ENCODE data around the gene SLC40A1.

SLC40A1 gene

GRCh38 chr2:189561371-189562038 is 19.1 kb downstream of the SLC40A1 start:
- DNase-seq: no peak

- DNase-seq: no peak
Measured at GRCh38 chr2:189560273-189560586, 20.4 kb downstream of the SLC40A1 start.

DNA sequence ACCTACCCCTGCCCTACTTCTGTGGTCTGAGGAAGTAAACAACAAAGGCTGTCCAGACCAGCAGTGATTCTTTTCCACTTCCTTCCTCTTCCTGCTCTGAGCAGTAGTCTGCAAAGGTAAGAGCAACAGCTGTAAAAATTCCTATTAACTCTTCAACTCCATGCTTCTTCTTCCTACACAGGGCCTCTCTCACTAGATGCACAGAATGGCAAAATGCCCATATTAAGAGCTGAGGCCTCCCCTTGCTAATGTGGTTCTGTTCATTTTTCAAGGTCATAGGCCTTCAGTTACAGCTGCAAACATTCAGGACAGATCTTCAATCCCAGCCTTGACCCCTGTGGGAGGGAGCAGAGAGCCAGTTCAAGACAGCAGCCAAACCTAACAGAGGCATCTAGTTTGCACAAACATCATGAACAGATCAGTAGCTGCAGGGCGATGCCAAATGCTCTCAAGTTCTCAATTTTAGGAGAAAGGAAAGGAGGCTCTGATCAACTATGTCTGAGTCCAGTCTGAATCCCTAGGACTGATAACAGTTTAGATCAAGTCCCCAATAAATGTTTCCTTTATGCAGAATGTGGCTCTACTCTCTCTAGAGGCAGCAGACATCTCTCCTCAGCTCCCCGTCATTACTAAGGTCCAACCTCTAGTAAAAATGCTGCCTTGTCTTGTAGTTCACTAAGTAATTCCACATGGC is 20.9 kb downstream of the SLC40A1 start:
- no peak for DNase-seq

DNA sequence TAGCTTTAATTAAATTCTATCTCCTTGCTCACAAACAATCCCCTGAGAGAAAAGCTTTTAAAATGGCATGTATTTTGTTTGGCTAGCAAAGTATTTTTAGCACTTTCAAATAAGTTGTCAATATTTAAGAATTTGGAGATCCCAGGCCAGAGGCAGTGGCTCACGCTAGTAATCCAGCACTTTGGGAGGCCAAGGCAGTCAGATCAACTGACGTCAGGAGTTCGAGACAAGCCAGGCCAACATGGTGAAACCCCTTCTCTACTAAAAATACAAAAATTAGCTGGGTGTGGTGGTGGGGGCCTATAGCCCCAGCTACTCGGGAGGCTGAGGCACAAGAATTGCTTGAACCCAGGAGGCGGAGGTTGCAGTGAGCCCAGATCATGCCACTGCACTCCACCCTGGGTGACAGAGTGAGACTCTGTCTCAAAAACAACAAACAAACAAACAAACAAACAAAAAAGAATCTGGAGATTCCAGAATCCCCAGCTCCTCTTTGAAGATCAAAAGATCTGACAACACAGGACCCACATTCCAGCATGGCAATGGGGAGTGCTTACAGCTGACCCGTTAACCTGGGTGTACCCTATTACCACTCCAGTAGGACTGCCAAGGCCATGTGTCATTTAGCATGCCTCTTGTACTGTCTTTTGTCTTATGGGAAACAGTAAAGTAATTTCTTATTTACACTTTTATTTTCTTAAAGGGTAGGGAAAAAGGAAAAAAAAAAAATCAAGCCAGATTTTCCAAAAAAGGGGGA is 21.9 kb downstream of the SLC40A1 start:
- no peak for DNase-seq

GRCh38 chr2:189557373-189557772 is 23.2 kb downstream of the SLC40A1 start:
- no peak for DNase-seq

GRCh38 chr2:189556526-189556925 is 24.1 kb downstream of the SLC40A1 start:
- DNase-seq: no peak

GRCh38 chr2:189555232-189555631 is 25.4 kb downstream of the SLC40A1 start:
- no peak for DNase-seq

GRCh38 chr2:189553504-189554088 is 27.0 kb downstream of the SLC40A1 start:
- DNase-seq: no peak

GRCh38 chr2:189552991-189553404 is 27.6 kb downstream of the SLC40A1 start:
- no peak for DNase-seq

DNA sequence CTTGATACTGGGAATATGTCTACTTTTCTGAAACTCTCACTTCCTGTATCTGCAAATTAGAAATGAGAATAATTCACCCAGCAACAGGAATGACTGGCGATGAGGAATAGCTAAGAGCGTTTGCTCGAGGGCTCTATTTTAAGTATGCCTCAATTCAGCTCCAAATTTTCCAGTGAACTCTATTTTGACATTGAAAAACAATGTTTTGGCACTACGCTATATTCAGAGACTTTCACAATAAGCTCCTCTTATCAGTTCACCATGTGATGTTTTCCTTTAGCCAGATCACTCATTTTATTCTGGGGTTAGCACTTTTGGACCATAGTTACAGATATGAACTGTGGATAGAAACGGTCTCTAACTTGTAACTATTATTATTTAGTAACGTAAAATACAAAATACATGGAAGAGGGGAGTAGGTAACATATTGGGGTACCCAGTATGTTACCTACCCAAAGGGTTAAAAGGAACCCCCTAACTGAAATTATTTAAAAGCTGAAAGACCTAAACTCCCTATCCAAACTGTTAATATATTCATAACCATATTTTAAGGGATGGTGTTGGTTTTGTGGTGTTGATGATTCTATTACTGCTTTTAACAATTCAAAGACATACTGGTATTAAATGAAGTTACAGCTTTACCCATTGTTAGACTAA is 28.1 kb downstream of the SLC40A1 start:
- DNase-seq: no peak

GRCh38 chr2:189551808-189552207 is 28.8 kb downstream of the SLC40A1 start:
- no peak for DNase-seq

DNA sequence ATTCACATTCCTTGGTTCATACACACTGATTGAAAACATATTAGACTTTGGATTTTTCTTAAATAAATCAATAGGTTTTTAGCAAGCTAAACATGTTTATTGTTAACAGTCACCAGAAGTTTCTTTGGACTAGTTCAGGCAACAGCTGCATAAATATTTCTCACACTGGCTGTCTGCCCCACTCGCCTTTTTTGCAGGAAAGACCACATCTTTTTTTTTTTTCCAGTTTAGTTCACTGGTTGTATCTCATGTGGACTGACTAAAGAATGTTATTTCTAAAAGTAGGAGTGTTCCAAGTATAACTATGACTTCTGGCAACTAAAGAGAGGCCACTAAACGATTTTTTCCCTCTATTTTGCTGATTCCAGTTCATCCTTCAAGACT is 31.1 kb downstream of the SLC40A1 start:
- DNase-seq: no peak

DNA sequence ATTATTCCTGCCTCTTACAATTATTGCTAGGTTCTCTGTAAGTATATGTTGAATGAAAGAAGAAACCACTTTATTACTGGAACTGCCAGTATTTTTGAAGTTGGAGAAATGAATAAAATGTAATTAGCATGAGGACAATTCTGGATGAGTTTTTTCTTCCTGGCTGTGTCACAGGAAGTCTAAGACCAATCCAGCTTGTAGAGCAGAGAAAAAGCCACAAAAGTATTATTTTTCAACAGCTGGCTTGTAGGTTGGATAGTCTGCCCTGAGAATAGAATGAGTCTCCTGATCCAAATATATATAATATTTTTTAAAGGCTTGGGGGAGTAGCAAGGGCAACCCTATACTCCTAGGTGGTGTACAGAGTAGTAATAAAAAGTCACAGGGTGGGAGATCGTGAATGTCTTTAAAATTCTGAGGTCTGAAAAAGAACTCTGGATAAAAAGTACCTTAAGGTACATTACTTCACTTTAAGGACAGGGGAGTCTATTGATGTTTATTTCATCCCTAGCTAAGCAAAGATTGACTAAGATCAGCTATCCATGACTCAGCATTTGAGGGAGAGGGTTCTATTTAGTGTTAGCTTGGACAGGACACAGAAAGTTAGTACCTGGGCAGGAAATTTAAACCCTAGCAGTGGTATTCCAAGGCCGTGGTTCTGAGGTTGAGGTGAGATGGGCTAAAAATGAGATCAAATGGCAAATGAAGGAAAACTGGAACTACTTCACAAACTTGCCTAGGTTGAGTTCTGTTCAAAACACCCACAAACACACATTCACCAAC is 31.7 kb downstream of the SLC40A1 start:
- DNase-seq: no peak

GRCh38 chr2:189545418-189545817 is 35.2 kb downstream of the SLC40A1 start:
- peak in 1 of 2 experiments; percentile 24 for DNase-seq

GRCh38 chr2:189544318-189545042 is 36.1 kb downstream of the SLC40A1 start:
- DNase-seq: no peak

GRCh38 chr2:189543367-189543766 is 37.2 kb downstream of the SLC40A1 start:
- DNase-seq: no peak

- DNase-seq: no peak
Measured at GRCh38 chr2:189542145-189542882, 38.3 kb downstream of the SLC40A1 start.

- DNase-seq: no peak
Measured at GRCh38 chr2:189541591-189541990, 39.0 kb downstream of the SLC40A1 start.

- no peak for DNase-seq
Measured at GRCh38 chr2:189540551-189540950, 40.0 kb downstream of the SLC40A1 start.

GRCh38 chr2:189538402-189538801 is 42.2 kb downstream of the SLC40A1 start:
- no peak for DNase-seq

- DNase-seq: no peak
Measured at GRCh38 chr2:189536830-189537229, 43.8 kb downstream of the SLC40A1 start.

All from NCI-H446 (cell line).